ENCODE measurements around the gene AOAH. TPM values are rescaled to one million over a fixed set of nuclear protein-coding genes. Genes with fewer than 3 reads are reported as not detected.

The AOAH gene
- total RNA-seq, 4 donors from 2014 or later, result 0.17 to 1.8 (median 1.6) TPM

- no peak for DNase-seq
- H3K4me3 ChIP-seq, result no peak overlapping the region
- no peak overlapping the region for H3K27ac ChIP-seq
- H3K36me3 ChIP-seq, result no peaks in the 10 kb centered on the region
- intact Hi-C loops (cut with DNase I; ENCODE audit: low total_unique reads) (no loop called here), in situ Hi-C loops (cut with MboI; ENCODE audit: low sequenced_read_pairs in 4 of 4) (no loop called here)
- no peaks in the 10 kb centered on the region for H3K9me3 ChIP-seq
- no peak for ATAC-seq
- H3K27me3 ChIP-seq, result peaks cover 0 to 8% (median 0%) of the 10 kb centered on the region in 3 donors
- TF ChIP-seq, protein P1, sequence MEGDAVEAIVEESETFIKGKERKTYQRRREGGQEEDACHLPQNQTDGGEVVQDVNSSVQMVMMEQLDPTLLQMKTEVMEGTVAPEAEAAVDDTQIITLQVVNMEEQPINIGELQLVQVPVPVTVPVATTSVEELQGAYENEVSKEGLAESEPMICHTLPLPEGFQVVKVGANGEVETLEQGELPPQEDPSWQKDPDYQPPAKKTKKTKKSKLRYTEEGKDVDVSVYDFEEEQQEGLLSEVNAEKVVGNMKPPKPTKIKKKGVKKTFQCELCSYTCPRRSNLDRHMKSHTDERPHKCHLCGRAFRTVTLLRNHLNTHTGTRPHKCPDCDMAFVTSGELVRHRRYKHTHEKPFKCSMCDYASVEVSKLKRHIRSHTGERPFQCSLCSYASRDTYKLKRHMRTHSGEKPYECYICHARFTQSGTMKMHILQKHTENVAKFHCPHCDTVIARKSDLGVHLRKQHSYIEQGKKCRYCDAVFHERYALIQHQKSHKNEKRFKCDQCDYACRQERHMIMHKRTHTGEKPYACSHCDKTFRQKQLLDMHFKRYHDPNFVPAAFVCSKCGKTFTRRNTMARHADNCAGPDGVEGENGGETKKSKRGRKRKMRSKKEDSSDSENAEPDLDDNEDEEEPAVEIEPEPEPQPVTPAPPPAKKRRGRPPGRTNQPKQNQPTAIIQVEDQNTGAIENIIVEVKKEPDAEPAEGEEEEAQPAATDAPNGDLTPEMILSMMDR (IDR thresholded peaks at IDR 0.05 in 4 of 5, conservative IDR thresholded peaks at IDR 0.05 in 1 of 5), result no peak
- TF ChIP-seq POLR2A (IDR thresholded peaks at IDR 0.05), result no peak
- no peaks in the 10 kb centered on the region for H3K4me1 ChIP-seq
Measured at GRCh38 chr7:36521911-36522310, 202.4 kb downstream of the AOAH start.

DNA sequence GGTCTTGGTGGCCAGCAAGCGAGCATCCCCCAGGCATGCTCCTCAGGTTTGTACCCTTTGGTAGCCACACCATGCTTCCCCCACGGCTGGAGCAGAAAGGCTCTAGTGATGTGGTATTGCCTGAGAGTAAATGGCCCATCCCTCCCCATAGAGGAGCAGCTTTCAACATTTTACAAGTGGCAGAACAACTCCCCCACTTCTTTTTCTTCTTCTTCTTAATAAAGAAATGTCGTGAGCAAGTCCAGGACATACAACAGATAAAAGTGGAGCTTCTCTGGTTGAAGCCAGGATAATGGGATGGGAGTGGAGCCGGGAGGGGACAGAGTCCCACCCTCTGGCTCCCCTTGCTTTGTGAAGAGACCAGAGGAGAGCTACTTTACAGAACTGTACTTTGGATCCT lies 203.2 kb downstream of the AOAH start:
- in situ Hi-C loops (cut with MboI; ENCODE audit: low sequenced_read_pairs in 4 of 4), result no loop called here
- DNase-seq (no peak), ATAC-seq (no peak)
- H3K9me3 ChIP-seq, result no peaks in the 10 kb centered on the region
- H3K4me1 ChIP-seq, result no peaks in the 10 kb centered on the region
- no peaks in the 10 kb centered on the region for H3K36me3 ChIP-seq
- no peak overlapping the region for H3K27ac ChIP-seq
- peaks cover 0 to 8% (median 0%) of the 10 kb centered on the region in 3 donors for H3K27me3 ChIP-seq
- H3K4me3 ChIP-seq, result no peak overlapping the region
- no peak for TF ChIP-seq POLR2A (IDR thresholded peaks at IDR 0.05)
- TF ChIP-seq, protein P1 (IDR thresholded peaks at IDR 0.05 in 4 of 5, conservative IDR thresholded peaks at IDR 0.05 in 1 of 5), result no peak
- intact Hi-C loops (cut with DNase I; ENCODE audit: low total_unique reads), result no loop called here

GRCh38 chr7:36515847-36516246 lies 208.4 kb downstream of the AOAH start:
- Histone ChIP-seq H3K4me3 (no peak overlapping the region), H3K27me3 (peaks cover 0 to 5% (median 0%) of the 10 kb centered on the region in 3 donors), H3K36me3 (no peaks in the 10 kb centered on the region), H3K4me1 (no peaks in the 10 kb centered on the region), H3K27ac (no peak overlapping the region), H3K9me3 (no peaks in the 10 kb centered on the region)
- ATAC-seq, result no peak
- in situ Hi-C loops (cut with MboI; ENCODE audit: low sequenced_read_pairs in 4 of 4), result no loop called here
- no peak for DNase-seq
- no peak for TF ChIP-seq POLR2A (IDR thresholded peaks at IDR 0.05)
- TF ChIP-seq, protein P1 (IDR thresholded peaks at IDR 0.05 in 4 of 5, conservative IDR thresholded peaks at IDR 0.05 in 1 of 5), result no peak
- intact Hi-C loops (cut with DNase I; ENCODE audit: low total_unique reads), result no loop called here

- no peaks in the 10 kb centered on the region for H3K4me1 ChIP-seq
- ATAC-seq (no peak), DNase-seq (no peak)
- no peaks in the 10 kb centered on the region for H3K36me3 ChIP-seq
- no peaks in the 10 kb centered on the region for H3K9me3 ChIP-seq
- H3K4me3 ChIP-seq, result no peak overlapping the region
- peaks cover 0 to 1% (median 0%) of the 10 kb centered on the region in 3 donors for H3K27me3 ChIP-seq
- TF ChIP-seq POLR2A (IDR thresholded peaks at IDR 0.05), result no peak
- TF ChIP-seq, protein P1 (IDR thresholded peaks at IDR 0.05 in 4 of 5, conservative IDR thresholded peaks at IDR 0.05 in 1 of 5), result no peak
- H3K27ac ChIP-seq, result no peak overlapping the region
- in situ Hi-C loops (cut with MboI; ENCODE audit: low sequenced_read_pairs in 4 of 4), result no loop called here
- intact Hi-C loops (cut with DNase I; ENCODE audit: low total_unique reads), result no loop called here
Measured at GRCh38 chr7:36514289-36515243, 209.7 kb downstream of the AOAH start.
